WERI-Rb-1 (cell line): Measurements from ENCODE around the gene TSHR.
A peak's percentile ranks its signal among the peaks of the same experiment; 100 is the strongest.

Experiments
- DNase-seq: peaks from one replicate; pipeline ENCODE4 v3.0.0-alpha.2; 2020
- H3K27ac ChIP-seq: fragments of 250-450 bp; sonication (Bioruptor Pico); 2 replicates; pipeline ENCODE4 v1.5.1; 2020; ENCODE audit warnings: mild to moderate bottlenecking, moderate library complexity
- H3K27me3 ChIP-seq: fragments of 250-450 bp; sonication (Bioruptor Pico); 2 replicates; pipeline ENCODE4 v1.5.1; 2021; ENCODE audit warnings: mild to moderate bottlenecking, low read depth, moderate library complexity; ENCODE audit not compliant: insufficient read depth, severe bottlenecking
- H3K36me3 ChIP-seq: fragments of 250-450 bp; sonication (Bioruptor Pico); 2 replicates; pipeline ENCODE4 v1.5.1; 2020; ENCODE audit warnings: mild to moderate bottlenecking, moderate library complexity
- H3K4me3 ChIP-seq: 2 replicates; pipeline ENCODE4 v1.5.1; 2011; ENCODE audit warnings: low read depth, mild to moderate bottlenecking, control low read depth, low read length
- H3K9me3 ChIP-seq: fragments of 250-450 bp; sonication (Bioruptor Pico); 2 replicates; pipeline ENCODE4 v1.5.1; 2021; ENCODE audit warnings: mild to moderate bottlenecking, moderate library complexity; ENCODE audit not compliant: severe bottlenecking
- TF ChIP-seq, protein P1 (sequence below): IDR thresholded peaks from 2 replicates; pipeline ENCODE4 v1.5.1; 2011; ENCODE audit warnings: low read depth, mild to moderate bottlenecking, control low read depth, inconsistent platforms, low read length

The TSHR gene

DNA sequence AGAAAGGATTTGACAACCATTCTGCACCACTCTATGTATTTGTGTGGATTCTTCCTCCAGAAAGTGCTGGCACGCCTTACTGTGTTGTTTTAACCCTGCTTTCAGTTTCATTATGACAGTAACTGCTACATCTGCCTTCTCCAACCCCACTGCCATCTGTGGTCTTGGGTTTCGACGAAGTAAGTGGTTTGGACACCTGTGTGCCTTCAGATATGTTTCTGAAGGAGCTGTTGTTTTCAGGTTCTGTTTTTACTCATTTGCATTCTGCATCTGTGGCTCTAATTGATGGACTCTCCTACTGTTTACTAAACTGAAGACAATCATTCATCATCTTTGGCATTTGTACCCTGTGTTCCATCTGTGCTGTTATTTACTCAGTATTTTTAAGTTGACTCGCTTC is 4.1 kb downstream of the TSHR start:
- Histone ChIP-seq H3K36me3 (no peaks in the 10 kb centered on the region), H3K27ac (no peak overlapping the region), H3K9me3 (no peaks in the 10 kb centered on the region), H3K4me3 (no peak overlapping the region), H3K27me3 (no peaks in the 10 kb centered on the region)
- no peak for DNase-seq
- TF ChIP-seq, protein P1, sequence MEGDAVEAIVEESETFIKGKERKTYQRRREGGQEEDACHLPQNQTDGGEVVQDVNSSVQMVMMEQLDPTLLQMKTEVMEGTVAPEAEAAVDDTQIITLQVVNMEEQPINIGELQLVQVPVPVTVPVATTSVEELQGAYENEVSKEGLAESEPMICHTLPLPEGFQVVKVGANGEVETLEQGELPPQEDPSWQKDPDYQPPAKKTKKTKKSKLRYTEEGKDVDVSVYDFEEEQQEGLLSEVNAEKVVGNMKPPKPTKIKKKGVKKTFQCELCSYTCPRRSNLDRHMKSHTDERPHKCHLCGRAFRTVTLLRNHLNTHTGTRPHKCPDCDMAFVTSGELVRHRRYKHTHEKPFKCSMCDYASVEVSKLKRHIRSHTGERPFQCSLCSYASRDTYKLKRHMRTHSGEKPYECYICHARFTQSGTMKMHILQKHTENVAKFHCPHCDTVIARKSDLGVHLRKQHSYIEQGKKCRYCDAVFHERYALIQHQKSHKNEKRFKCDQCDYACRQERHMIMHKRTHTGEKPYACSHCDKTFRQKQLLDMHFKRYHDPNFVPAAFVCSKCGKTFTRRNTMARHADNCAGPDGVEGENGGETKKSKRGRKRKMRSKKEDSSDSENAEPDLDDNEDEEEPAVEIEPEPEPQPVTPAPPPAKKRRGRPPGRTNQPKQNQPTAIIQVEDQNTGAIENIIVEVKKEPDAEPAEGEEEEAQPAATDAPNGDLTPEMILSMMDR = no peak

DNA sequence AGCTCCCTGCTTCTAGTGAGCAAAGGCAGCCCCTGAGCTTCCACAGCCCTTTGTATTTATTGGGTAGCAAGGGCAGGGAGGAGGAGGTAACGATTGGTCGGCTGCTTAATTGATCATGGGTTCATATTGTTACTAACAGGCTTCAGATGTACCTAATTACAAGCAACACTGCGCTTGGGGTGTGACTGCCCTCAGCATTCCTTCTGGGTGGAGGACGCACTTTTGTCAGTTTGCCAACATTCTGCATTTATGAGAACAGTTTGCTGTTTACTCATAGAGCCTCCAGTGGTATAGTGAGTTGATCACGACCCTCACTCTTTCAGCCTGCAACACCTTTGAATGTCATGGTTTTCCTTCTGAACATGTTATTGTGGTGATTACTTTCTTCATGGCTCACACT is 9.6 kb downstream of the TSHR start:
- Histone ChIP-seq H3K36me3 (no peaks in the 10 kb centered on the region), H3K27me3 (no peaks in the 10 kb centered on the region), H3K27ac (no peak overlapping the region), H3K4me3 (no peak overlapping the region), H3K9me3 (no peaks in the 10 kb centered on the region)
- TF ChIP-seq, protein P1 = no peak
- no peak for DNase-seq

DNA sequence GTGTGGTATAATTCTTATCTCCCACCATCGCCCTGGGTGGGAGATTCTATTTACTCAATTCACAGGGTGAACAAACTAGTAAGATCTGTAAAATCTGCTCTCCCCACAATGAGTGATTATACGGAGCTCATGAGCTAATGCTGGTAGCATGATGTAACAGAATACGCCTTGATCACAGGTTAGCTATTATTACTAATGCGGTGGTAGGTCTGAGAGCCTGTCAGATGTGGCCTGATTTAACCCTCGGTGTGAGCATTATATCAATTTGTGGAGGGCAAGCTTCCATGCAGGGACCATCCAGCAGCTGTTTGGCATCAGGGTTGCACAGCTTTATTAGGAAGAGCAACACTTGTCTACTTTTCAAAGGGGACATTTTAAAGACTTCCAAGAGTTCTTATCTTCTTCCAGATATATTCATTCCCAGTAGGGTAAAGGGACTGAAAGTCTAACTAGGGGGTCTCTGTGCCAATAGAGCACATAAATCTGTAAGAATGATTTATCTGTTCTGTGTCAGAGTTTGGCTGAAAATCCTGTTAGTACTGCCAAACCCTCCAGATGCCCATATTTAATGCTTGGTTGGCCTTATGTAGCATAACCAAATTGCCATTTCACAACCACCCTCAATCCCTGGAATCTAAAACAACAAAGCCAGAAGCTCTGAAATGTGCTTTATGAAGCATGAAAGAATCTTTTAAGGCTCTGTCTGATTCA is 18.7 kb downstream of the TSHR start:
- no peaks in the 10 kb centered on the region for H3K9me3 ChIP-seq
- peak; percentile 21 for DNase-seq
- no peak overlapping the region for H3K4me3 ChIP-seq
- H3K27ac ChIP-seq = no peak overlapping the region
- H3K27me3 ChIP-seq = no peaks in the 10 kb centered on the region
- TF ChIP-seq, protein P1 = no peak
- H3K36me3 ChIP-seq = no peaks in the 10 kb centered on the region

DNA sequence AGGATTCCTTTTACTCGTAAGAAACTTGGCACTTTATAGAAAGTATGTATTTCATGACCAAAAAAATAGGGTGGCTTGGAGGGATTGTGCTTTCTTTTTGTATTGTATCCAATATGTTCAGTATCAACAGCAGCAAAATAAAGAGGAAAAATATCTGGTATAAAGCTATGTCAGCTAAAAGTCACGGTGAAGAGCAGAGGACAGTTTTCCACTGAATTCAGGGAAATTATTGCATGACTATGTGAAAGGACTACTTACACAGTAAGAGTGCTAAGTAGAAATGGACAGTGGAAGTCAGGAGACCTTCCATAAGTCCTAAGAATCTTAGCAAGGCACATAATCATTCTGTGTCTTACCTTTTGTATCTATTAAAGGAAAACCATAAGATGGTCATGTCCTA is 19.3 kb downstream of the TSHR start:
- no peaks in the 10 kb centered on the region for H3K36me3 ChIP-seq
- no peaks in the 10 kb centered on the region for H3K27me3 ChIP-seq
- H3K9me3 ChIP-seq = no peaks in the 10 kb centered on the region
- TF ChIP-seq, protein P1 = no peak
- no peak for DNase-seq
- no peak overlapping the region for H3K27ac ChIP-seq
- no peak overlapping the region for H3K4me3 ChIP-seq

DNA sequence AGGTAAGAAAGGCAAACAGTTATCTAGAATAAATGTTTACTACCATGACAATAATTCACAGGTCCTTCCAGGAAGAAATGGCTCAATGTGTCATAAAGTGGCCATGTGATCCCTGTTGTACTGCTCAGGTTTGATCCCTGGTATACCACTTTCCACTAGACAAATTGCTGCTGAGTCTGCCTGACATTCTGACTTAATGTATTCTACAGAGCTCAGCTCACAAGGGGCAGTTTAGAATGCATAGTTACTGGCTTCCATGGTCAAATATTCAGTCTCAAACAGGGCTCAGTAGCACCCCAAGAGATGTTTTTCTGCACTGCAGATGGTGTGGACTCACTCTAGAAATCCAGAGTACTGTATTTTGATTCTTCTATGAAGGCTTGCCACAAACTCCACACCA is 21.8 kb downstream of the TSHR start:
- no peak overlapping the region for H3K4me3 ChIP-seq
- no peak overlapping the region for H3K27ac ChIP-seq
- TF ChIP-seq, protein P1 = no peak

DNA sequence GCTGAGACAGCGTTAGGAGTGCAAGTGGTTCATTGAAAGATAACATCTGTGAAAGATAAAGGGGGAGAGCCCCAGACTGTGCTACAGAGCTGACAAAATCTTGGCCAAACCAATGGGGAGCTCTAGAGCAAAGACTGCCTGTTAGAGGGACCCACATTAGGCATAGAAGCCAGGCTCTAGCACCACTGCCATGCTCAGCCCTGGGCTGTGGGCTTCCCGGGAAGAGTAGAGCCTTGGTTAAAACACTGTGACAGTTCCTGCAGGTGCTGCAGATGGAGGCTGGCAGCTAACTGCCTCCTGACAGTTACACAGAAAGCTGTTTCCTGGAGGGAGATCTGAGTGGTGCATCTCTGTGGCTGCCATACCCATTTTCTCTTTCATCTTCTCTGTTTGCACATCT is 23.0 kb downstream of the TSHR start:
- H3K27ac ChIP-seq = no peak overlapping the region
- TF ChIP-seq, protein P1 = no peak
- H3K9me3 ChIP-seq = no peaks in the 10 kb centered on the region
- DNase-seq = no peak
- no peaks in the 10 kb centered on the region for H3K27me3 ChIP-seq
- H3K36me3 ChIP-seq = no peaks in the 10 kb centered on the region
- no peak overlapping the region for H3K4me3 ChIP-seq

More for the DNA sequence above, 21.8 kb downstream of the TSHR start:
- H3K36me3 ChIP-seq = no peaks in the 10 kb centered on the region
- no peaks in the 10 kb centered on the region for H3K9me3 ChIP-seq
- no peak for DNase-seq
- no peaks in the 10 kb centered on the region for H3K27me3 ChIP-seq
